MM.1S (cell line): ENCODE data around the gene LMTK2.

ENCODE experiments used
- EZH2phosphoT487 ChIP-seq: fragments of 300-600 bp; sonication (generic); IDR thresholded peaks from 2 replicates; pipeline ENCODE4 v1.6.1; 2018; ENCODE audit warnings: antibody characterized with exemption, low read length
- TF ChIP-seq, protein P1 (sequence below): fragments of 300-600 bp; sonication (generic); IDR thresholded peaks from 2 replicates; pipeline ENCODE4 v1.5.1; 2016; ENCODE audit warnings: antibody characterized with exemption, low read length, mixed read lengths

GRCh38 chr7:98215561-98216495, 109.2 kb downstream of the LMTK2 start:
- TF ChIP-seq, protein P1, sequence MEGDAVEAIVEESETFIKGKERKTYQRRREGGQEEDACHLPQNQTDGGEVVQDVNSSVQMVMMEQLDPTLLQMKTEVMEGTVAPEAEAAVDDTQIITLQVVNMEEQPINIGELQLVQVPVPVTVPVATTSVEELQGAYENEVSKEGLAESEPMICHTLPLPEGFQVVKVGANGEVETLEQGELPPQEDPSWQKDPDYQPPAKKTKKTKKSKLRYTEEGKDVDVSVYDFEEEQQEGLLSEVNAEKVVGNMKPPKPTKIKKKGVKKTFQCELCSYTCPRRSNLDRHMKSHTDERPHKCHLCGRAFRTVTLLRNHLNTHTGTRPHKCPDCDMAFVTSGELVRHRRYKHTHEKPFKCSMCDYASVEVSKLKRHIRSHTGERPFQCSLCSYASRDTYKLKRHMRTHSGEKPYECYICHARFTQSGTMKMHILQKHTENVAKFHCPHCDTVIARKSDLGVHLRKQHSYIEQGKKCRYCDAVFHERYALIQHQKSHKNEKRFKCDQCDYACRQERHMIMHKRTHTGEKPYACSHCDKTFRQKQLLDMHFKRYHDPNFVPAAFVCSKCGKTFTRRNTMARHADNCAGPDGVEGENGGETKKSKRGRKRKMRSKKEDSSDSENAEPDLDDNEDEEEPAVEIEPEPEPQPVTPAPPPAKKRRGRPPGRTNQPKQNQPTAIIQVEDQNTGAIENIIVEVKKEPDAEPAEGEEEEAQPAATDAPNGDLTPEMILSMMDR = no peak
- no peak for TF ChIP-seq EZH2phosphoT487
